Natural killer cell (primary cell): ENCODE measurements around the gene TANGO2. TPM values are rescaled to one million over a fixed set of nuclear protein-coding genes. Genes with fewer than 3 reads are reported as not detected.

Experiments used
- ATAC-seq, 3 donors: fragments of 150-1000 bp in 2 of 3; fragments of 200-7000 bp in 1 of 3; cut with Tn5 transposase; 1 replicate in 1 of 3; 2 replicates in 2 of 3; pipeline ENCODE4 v1.10.0; 2021; ENCODE audit warnings: mild to moderate bottlenecking in 2 of 3, moderate library complexity in 2 of 3
- DNase-seq, 2 donors: peaks; one replicate each; pipeline versions ENCODE4 v3.0.0 to v3.0.0-alpha.2; 2013 to 2021; ENCODE audit warnings: mixed read lengths in 1 of 2
- H3K27ac ChIP-seq: one replicate; pipeline ENCODE4 v1.5.1; 2013; ENCODE audit warnings: mild to moderate bottlenecking, low read length
- H3K27me3 ChIP-seq: one replicate; pipeline ENCODE4 v1.6.1; 2013; ENCODE audit warnings: low read length; ENCODE audit not compliant: control insufficient read depth, insufficient read depth
- H3K36me3 ChIP-seq: one replicate; pipeline ENCODE4 v1.6.1; 2013; ENCODE audit warnings: low read length; ENCODE audit not compliant: control insufficient read depth, insufficient read depth
- H3K4me1 ChIP-seq: one replicate; pipeline ENCODE4 v1.6.1; 2013; ENCODE audit warnings: low read length; ENCODE audit not compliant: control insufficient read depth, insufficient read depth
- H3K4me3 ChIP-seq: one replicate; pipeline ENCODE4 v1.5.1; 2013; ENCODE audit warnings: low read length
- H3K9me3 ChIP-seq: one replicate; pipeline ENCODE4 v1.6.1; 2013; ENCODE audit warnings: low read length; ENCODE audit not compliant: control insufficient read depth, insufficient read depth
- H3K27ac Mint-ChIP-seq, 2 donors: one replicate each; pipeline ENCODE4 v1.8.0; 2022; ENCODE audit warnings: mild to moderate bottlenecking in 2 of 2, mixed read lengths in 2 of 2, moderate library complexity in 1 of 2
- H3K27me3 Mint-ChIP-seq, 2 donors: one replicate each; pipeline ENCODE4 v1.8.0; 2022; ENCODE audit warnings: low read depth in 2 of 2, mixed read lengths in 2 of 2
- H3K36me3 Mint-ChIP-seq: one replicate; pipeline ENCODE4 v1.8.0; 2022; ENCODE audit warnings: mixed read lengths
- H3K4me1 Mint-ChIP-seq, 2 donors: one replicate each; pipeline ENCODE4 v1.8.0; 2022; ENCODE audit warnings: mixed read lengths in 2 of 2
- H3K4me3 Mint-ChIP-seq: one replicate; pipeline ENCODE4 v1.8.0; 2022; ENCODE audit warnings: mild to moderate bottlenecking, moderate library complexity, mixed read lengths
- H3K9me3 Mint-ChIP-seq, 2 donors: one replicate each; pipeline ENCODE4 v1.8.0; 2022; ENCODE audit warnings: mixed read lengths in 2 of 2
- CTCF ChIP-seq: fragments of 200-600 bp; IDR thresholded peaks from one replicate; pipeline ENCODE4 v1.8.0; 2022; ENCODE audit warnings: antibody characterized with exemption
- whole genome bisulfite sequencing: methylation state at CpG from one replicate; pipeline ENCODE4 v1.1.7; 2013; ENCODE audit warnings: missing lambda C conversion rate; ENCODE audit not compliant: insufficient coverage; 5-methylcytosine and 5-hydroxymethylcytosine counted together
- intact Hi-C: fragments of 100-400 bp; cut with micrococcal nuclease; formaldehyde crosslinking; loops from one replicate; pipeline ENCODE4 v1.14.2; 2022
- total RNA-seq, 4 donors: library from RNA; stranded (reverse); fragments of 120-200 nt in 1 of 4; gene quantifications; one replicate each; pipeline versions ENCODE4 v1.2.3 to v1.2.4, GENCODE V29; 2013 to 2022

Gene TANGO2
- total RNA-seq, 3 donors from 2014 or later (not counting 1 experiment from before 2014, with no cell fraction given): 33.3 to 53.0 (median 46.2) TPM

- no peak overlapping the region for H3K4me3 Mint-ChIP-seq
- DNase-seq: no peak
- no peaks in the 10 kb centered on the region for H3K9me3 Mint-ChIP-seq
- peaks cover 17 to 30% of the 10 kb centered on the region in 2 donors for H3K4me1 Mint-ChIP-seq
- intact Hi-C loops: no loop called here
- no peaks in the 10 kb centered on the region for H3K9me3 ChIP-seq
- H3K27ac ChIP-seq: no peak overlapping the region
- no peaks in the 10 kb centered on the region for H3K36me3 Mint-ChIP-seq
- H3K27me3 Mint-ChIP-seq: no peaks in the 10 kb centered on the region
- peaks cover 9% of the 10 kb centered on the region for H3K36me3 ChIP-seq
- H3K27ac Mint-ChIP-seq: peak overlapping the region in 1 of 2 donors; percentile 13
- no peak overlapping the region for H3K4me3 ChIP-seq
- peaks cover 35% of the 10 kb centered on the region for H3K4me1 ChIP-seq
- no peak for TF ChIP-seq CTCF
- no peaks in the 10 kb centered on the region for H3K27me3 ChIP-seq
- 92% methylated on average over 32 of the region's 32 CpGs for WGBS
- ATAC-seq: no peak
Observed at GRCh38 chr22:19977296-19978243, 43.3 kb upstream of the TANGO2 start.

GRCh38 chr22:19978748-19979147 lies 42.2 kb upstream of the TANGO2 start:
- Histone ChIP-seq H3K27me3 (no peaks in the 10 kb centered on the region), H3K9me3 (no peaks in the 10 kb centered on the region), H3K36me3 (peaks cover 3% of the 10 kb centered on the region), H3K4me1 (peaks cover 24% of the 10 kb centered on the region), H3K27ac (no peak overlapping the region), H3K4me3 (no peak overlapping the region)
- Mint-ChIP-seq H3K36me3 (no peaks in the 10 kb centered on the region), H3K9me3 (no peaks in the 10 kb centered on the region), H3K4me1 (peaks cover 16 to 27% of the 10 kb centered on the region in 2 donors), H3K27ac (no peak overlapping the region), H3K27me3 (no peaks in the 10 kb centered on the region), H3K4me3 (no peak overlapping the region)
- 93% methylated on average over 17 of the region's 17 CpGs for WGBS
- ATAC-seq: no peak
- intact Hi-C loops: no loop called here
- TF ChIP-seq CTCF: no peak
- no peak for DNase-seq

GRCh38 chr22:19979712-19980493 lies 41.0 kb upstream of the TANGO2 start:
- H3K27ac ChIP-seq: no peak overlapping the region
- intact Hi-C loops: no loop called here
- H3K4me3 ChIP-seq: no peak overlapping the region
- no peaks in the 10 kb centered on the region for H3K27me3 ChIP-seq
- H3K9me3 Mint-ChIP-seq: no peaks in the 10 kb centered on the region
- WGBS: 97% methylated on average over 52 of the region's 52 CpGs
- no peaks in the 10 kb centered on the region for H3K9me3 ChIP-seq
- H3K36me3 Mint-ChIP-seq: no peaks in the 10 kb centered on the region
- H3K4me1 ChIP-seq: peaks cover 16% of the 10 kb centered on the region
- DNase-seq: no peak
- H3K36me3 ChIP-seq: peaks cover 3% of the 10 kb centered on the region
- no peak overlapping the region for H3K27ac Mint-ChIP-seq
- H3K4me1 Mint-ChIP-seq: peaks cover 13 to 18% of the 10 kb centered on the region in 2 donors
- no peak overlapping the region for H3K4me3 Mint-ChIP-seq
- no peak for ATAC-seq
- TF ChIP-seq CTCF: no peak
- no peaks in the 10 kb centered on the region for H3K27me3 Mint-ChIP-seq
